ENCODE data around the gene KLHL17.
A peak's percentile ranks its signal among the peaks of the same experiment; 100 is the strongest.

DNA sequence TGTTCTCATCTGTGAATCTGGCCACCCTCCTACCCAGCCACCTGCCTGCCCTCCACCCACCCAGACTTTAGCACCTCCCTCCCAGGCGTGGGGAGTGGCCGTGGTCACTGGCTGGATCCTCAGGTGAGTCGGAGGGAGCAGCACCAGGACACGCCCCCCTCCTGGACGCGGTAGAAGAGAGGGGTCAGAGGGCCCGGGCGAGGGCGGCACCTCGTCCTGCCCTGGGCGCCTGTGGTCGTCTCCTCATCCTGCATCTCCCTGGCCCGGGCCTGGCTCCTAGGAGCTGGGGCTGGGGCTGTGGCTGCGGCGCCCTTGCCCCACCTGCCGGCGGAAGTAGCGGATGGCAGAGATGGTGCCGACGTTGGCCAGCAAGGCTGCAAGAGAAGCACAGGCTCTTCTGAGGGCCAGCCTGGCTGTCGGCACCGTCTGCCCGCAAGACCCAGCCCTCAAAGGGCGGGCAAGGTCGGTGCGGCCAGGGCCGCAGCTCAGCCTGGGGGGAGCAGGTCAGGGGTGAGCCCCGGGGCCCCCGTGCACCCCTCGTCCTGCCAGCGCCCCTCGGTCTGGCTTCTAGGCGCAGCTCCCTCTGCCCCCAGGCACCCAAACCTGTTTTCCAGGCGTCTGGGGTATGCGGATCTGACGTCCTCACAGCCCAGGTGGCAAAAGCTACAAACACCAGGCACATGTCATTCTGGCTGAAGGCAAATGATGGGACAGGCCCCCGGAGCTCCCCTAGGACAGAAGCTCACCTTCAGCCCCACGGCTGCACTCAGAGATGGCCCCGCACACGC is 15.7 kb downstream of the KLHL17 start:
- peak; percentile 46; the same call in 1 of the 2 replicates for TF ChIP-seq ESRRA (IDR thresholded peaks at IDR 0.05; ENCODE audit: borderline replicate concordance, low read depth)
- TF ChIP-seq POLR2A (conservative IDR thresholded peaks at IDR 0.05): no peak
- TF ChIP-seq, protein P1, sequence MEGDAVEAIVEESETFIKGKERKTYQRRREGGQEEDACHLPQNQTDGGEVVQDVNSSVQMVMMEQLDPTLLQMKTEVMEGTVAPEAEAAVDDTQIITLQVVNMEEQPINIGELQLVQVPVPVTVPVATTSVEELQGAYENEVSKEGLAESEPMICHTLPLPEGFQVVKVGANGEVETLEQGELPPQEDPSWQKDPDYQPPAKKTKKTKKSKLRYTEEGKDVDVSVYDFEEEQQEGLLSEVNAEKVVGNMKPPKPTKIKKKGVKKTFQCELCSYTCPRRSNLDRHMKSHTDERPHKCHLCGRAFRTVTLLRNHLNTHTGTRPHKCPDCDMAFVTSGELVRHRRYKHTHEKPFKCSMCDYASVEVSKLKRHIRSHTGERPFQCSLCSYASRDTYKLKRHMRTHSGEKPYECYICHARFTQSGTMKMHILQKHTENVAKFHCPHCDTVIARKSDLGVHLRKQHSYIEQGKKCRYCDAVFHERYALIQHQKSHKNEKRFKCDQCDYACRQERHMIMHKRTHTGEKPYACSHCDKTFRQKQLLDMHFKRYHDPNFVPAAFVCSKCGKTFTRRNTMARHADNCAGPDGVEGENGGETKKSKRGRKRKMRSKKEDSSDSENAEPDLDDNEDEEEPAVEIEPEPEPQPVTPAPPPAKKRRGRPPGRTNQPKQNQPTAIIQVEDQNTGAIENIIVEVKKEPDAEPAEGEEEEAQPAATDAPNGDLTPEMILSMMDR (IDR thresholded peaks at IDR 0.05 in 2 of 3, conservative IDR thresholded peaks at IDR 0.05 in 1 of 3; ENCODE audit: insufficient read depth in 2 of 3, low read depth in 1 of 3, low read length in 3 of 3): peak; percentile 63 to 74 (median 70)
- TF ChIP-seq ELF1 (tag; IDR thresholded peaks at IDR 0.05): no peak
- TF ChIP-seq, protein P2, sequence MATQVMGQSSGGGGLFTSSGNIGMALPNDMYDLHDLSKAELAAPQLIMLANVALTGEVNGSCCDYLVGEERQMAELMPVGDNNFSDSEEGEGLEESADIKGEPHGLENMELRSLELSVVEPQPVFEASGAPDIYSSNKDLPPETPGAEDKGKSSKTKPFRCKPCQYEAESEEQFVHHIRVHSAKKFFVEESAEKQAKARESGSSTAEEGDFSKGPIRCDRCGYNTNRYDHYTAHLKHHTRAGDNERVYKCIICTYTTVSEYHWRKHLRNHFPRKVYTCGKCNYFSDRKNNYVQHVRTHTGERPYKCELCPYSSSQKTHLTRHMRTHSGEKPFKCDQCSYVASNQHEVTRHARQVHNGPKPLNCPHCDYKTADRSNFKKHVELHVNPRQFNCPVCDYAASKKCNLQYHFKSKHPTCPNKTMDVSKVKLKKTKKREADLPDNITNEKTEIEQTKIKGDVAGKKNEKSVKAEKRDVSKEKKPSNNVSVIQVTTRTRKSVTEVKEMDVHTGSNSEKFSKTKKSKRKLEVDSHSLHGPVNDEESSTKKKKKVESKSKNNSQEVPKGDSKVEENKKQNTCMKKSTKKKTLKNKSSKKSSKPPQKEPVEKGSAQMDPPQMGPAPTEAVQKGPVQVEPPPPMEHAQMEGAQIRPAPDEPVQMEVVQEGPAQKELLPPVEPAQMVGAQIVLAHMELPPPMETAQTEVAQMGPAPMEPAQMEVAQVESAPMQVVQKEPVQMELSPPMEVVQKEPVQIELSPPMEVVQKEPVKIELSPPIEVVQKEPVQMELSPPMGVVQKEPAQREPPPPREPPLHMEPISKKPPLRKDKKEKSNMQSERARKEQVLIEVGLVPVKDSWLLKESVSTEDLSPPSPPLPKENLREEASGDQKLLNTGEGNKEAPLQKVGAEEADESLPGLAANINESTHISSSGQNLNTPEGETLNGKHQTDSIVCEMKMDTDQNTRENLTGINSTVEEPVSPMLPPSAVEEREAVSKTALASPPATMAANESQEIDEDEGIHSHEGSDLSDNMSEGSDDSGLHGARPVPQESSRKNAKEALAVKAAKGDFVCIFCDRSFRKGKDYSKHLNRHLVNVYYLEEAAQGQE (IDR thresholded peaks at IDR 0.05; ENCODE audit: borderline replicate concordance): peak; percentile 70; the same call in 1 of the 2 replicates
- TF ChIP-seq, protein P2 (CRISPR knock-in tag; IDR thresholded peaks at IDR 0.05; ENCODE audit: low read depth): no peak
- TF ChIP-seq ARNT (IDR thresholded peaks at IDR 0.05): no peak
- TF ChIP-seq KDM4B (IDR thresholded peaks at IDR 0.05; ENCODE audit: borderline replicate concordance in 2 of 2, low read depth in 1 of 2): no peak
- no peak for TF ChIP-seq PHF8 (IDR thresholded peaks at IDR 0.05; ENCODE audit: borderline replicate concordance, low read length)
- TF ChIP-seq, protein P3, sequence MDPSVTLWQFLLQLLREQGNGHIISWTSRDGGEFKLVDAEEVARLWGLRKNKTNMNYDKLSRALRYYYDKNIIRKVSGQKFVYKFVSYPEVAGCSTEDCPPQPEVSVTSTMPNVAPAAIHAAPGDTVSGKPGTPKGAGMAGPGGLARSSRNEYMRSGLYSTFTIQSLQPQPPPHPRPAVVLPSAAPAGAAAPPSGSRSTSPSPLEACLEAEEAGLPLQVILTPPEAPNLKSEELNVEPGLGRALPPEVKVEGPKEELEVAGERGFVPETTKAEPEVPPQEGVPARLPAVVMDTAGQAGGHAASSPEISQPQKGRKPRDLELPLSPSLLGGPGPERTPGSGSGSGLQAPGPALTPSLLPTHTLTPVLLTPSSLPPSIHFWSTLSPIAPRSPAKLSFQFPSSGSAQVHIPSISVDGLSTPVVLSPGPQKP (CRISPR knock-in tag; IDR thresholded peaks at IDR 0.05): no peak
- peak in 1 of 3 experiments; percentile 15 for TF ChIP-seq YY1 (IDR thresholded peaks at IDR 0.05; ENCODE audit: borderline replicate concordance in 1 of 3, control insufficient read depth in 1 of 3, extremely low read depth in 1 of 3, insufficient read depth in 3 of 3, insufficient read length in 1 of 3, insufficient replicate concordance in 2 of 3, low read depth in 1 of 3, low read length in 2 of 3)
- TF ChIP-seq ZKSCAN1 (IDR thresholded peaks at IDR 0.05; ENCODE audit: low read depth, low read length): no peak
- no peak for TF ChIP-seq ZNF324 (CRISPR knock-in tag; IDR thresholded peaks at IDR 0.05)
- no peak for TF ChIP-seq KDM5B (IDR thresholded peaks at IDR 0.05; ENCODE audit: insufficient replicate concordance, low read depth, low read length)
- no peak; the same call in 1 of the 2 replicates for TF ChIP-seq ERF (CRISPR knock-in tag; IDR thresholded peaks at IDR 0.05)
